Ishikawa (cell line): ENCODE data around the gene GBGT1.

ENCODE experiments used
- CREB1 ChIP-seq: IDR thresholded peaks from 2 replicates; pipeline ENCODE4 v1.6.1; 2012; ENCODE audit warnings: low read depth
- EGR1 ChIP-seq: IDR thresholded peaks from 2 replicates; pipeline ENCODE4 v1.6.1; 2012
- EP300 ChIP-seq: IDR thresholded peaks from 2 replicates; pipeline ENCODE4 v1.6.1; 2012; ENCODE audit warnings: borderline replicate concordance
- TAF1 ChIP-seq: IDR thresholded peaks from 2 replicates; pipeline ENCODE4 v1.6.1; 2012; ENCODE audit warnings: low read depth, mild to moderate bottlenecking
- TCF12 ChIP-seq: IDR thresholded peaks from 2 replicates; pipeline ENCODE4 v1.6.1; 2012; ENCODE audit warnings: low read depth
- TEAD4 ChIP-seq: IDR thresholded peaks from 2 replicates; pipeline ENCODE4 v1.6.1; 2012
- YY1 ChIP-seq: IDR thresholded peaks from 2 replicates; pipeline ENCODE4 v1.6.1; 2012; ENCODE audit warnings: low read depth
- TF ChIP-seq, protein P1 (sequence below): IDR thresholded peaks from 2 replicates; pipeline ENCODE4 v1.6.1; 2012; ENCODE audit warnings: low read depth, mild to moderate bottlenecking

DNA sequence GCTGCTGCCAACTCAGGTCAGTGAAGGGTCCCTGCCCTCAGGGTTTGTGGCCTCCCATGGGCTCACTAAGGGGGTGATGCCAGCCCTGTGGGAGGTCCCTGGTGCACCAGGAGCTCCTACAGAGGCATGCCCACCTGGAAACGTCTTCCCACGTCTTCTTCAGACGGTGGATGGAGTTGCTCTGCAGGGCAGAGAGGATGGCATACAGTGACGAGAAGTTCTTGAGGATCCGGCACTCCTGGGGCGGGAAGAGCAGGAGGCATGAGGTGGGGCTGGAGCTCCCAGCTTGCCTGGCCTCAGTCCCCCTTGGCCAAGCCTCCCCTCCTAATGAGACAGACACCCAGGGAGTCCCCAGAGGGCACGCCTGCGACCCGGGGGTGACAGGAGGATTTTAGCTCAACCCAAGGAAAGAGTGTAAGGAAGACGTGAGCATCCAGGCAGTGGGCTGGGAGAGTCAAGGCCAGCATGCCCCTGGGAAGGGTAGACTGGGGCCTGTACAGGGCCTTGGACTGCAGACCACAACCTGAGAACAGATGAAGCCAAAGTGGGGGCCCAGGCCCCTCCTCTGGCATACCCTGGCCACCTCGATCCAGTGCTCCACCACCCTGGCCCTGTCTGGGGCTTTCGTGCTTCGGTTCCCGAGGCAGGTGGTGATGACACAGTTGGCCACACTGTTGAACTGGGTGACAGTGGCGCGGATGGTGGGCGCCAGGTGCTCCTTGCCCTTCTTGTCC, 57.0 kb downstream of the GBGT1 start:
- TF ChIP-seq, protein P1, sequence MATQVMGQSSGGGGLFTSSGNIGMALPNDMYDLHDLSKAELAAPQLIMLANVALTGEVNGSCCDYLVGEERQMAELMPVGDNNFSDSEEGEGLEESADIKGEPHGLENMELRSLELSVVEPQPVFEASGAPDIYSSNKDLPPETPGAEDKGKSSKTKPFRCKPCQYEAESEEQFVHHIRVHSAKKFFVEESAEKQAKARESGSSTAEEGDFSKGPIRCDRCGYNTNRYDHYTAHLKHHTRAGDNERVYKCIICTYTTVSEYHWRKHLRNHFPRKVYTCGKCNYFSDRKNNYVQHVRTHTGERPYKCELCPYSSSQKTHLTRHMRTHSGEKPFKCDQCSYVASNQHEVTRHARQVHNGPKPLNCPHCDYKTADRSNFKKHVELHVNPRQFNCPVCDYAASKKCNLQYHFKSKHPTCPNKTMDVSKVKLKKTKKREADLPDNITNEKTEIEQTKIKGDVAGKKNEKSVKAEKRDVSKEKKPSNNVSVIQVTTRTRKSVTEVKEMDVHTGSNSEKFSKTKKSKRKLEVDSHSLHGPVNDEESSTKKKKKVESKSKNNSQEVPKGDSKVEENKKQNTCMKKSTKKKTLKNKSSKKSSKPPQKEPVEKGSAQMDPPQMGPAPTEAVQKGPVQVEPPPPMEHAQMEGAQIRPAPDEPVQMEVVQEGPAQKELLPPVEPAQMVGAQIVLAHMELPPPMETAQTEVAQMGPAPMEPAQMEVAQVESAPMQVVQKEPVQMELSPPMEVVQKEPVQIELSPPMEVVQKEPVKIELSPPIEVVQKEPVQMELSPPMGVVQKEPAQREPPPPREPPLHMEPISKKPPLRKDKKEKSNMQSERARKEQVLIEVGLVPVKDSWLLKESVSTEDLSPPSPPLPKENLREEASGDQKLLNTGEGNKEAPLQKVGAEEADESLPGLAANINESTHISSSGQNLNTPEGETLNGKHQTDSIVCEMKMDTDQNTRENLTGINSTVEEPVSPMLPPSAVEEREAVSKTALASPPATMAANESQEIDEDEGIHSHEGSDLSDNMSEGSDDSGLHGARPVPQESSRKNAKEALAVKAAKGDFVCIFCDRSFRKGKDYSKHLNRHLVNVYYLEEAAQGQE, result no peak
- TF ChIP-seq EP300 (no peak), EGR1 (no peak), TCF12 (no peak), TAF1 (no peak), TEAD4 (no peak), CREB1 (no peak), YY1 (no peak)
